Neutrophil (primary cell): ENCODE data around the gene SMURF2.

Experiments
- H3K27ac ChIP-seq: fragments of 200-600 bp; sonication (generic); 2 replicates; pipeline ENCODE4 v1.5.1; 2016; ENCODE audit warnings: mild to moderate bottlenecking, moderate library complexity
- H3K27me3 ChIP-seq: fragments of 200-600 bp; sonication (generic); 2 replicates; pipeline ENCODE4 v1.6.0; 2016; ENCODE audit warnings: mild to moderate bottlenecking
- H3K36me3 ChIP-seq: fragments of 200-600 bp; sonication (generic); 2 replicates; pipeline ENCODE4 v1.5.1; 2017
- H3K4me1 ChIP-seq, 2 experiments: fragments of 200-600 bp in 1 of 2; sonication (generic) in 1 of 2; 1 replicate in 1 of 2; 2 replicates in 1 of 2; pipeline versions ENCODE4 v1.5.1 to v1.6.1; 2013 to 2016; ENCODE audit warnings: low read depth in 1 of 2, low read length in 1 of 2, mild to moderate bottlenecking in 1 of 2, moderate library complexity in 1 of 2; ENCODE audit not compliant: control insufficient read depth in 1 of 2, insufficient read depth in 1 of 2
- H3K4me3 ChIP-seq, 2 experiments: fragments of 200-600 bp in 1 of 2; sonication (generic) in 1 of 2; 1 replicate in 1 of 2; 2 replicates in 1 of 2; pipeline ENCODE4 v1.5.1; 2013 to 2016; ENCODE audit warnings: low read depth in 1 of 2, low read length in 1 of 2, mild to moderate bottlenecking in 1 of 2, moderate library complexity in 1 of 2
- H3K9me3 ChIP-seq: fragments of 200-600 bp; sonication (generic); 2 replicates; pipeline ENCODE4 v1.5.1; 2016
- CTCF ChIP-seq: fragments of 200-600 bp; sonication (generic); IDR thresholded peaks from 2 replicates; pipeline ENCODE4 v1.5.1; 2016; ENCODE audit warnings: antibody characterized with exemption

The SMURF2 gene

GRCh38 chr17:64500862-64501765, 161.0 kb downstream of the SMURF2 start:
- H3K36me3 ChIP-seq = peaks cover 74% of the 10 kb centered on the region
- peak overlapping the region; percentile 23 for H3K27ac ChIP-seq
- H3K9me3 ChIP-seq = peaks cover 9% of the 10 kb centered on the region
- H3K4me1 ChIP-seq = peaks cover 31 to 35% of the 10 kb centered on the region in 2 experiments
- H3K27me3 ChIP-seq = no peaks in the 10 kb centered on the region
- H3K4me3 ChIP-seq = no peak overlapping the region
- TF ChIP-seq CTCF = no peak

- Histone ChIP-seq H3K27me3 (no peaks in the 10 kb centered on the region), H3K27ac (peak overlapping the region; percentile 25), H3K4me1 (peaks cover 38 to 42% of the 10 kb centered on the region in 2 experiments), H3K4me3 (no peak overlapping the region), H3K9me3 (peaks cover 9% of the 10 kb centered on the region), H3K36me3 (peaks cover 74% of the 10 kb centered on the region)
- TF ChIP-seq CTCF = no peak
Observed at GRCh38 chr17:64500487-64500859, 161.6 kb downstream of the SMURF2 start.

- H3K4me3 ChIP-seq = no peak overlapping the region
- no peaks in the 10 kb centered on the region for H3K27me3 ChIP-seq
- peak overlapping the region; percentile 25 for H3K27ac ChIP-seq
- peaks cover 9% of the 10 kb centered on the region for H3K9me3 ChIP-seq
- peaks cover 42 to 47% of the 10 kb centered on the region in 2 experiments for H3K4me1 ChIP-seq
- TF ChIP-seq CTCF = no peak
- peaks cover 74% of the 10 kb centered on the region for H3K36me3 ChIP-seq
Observed at GRCh38 chr17:64499805-64500486, 162.2 kb downstream of the SMURF2 start.

- H3K9me3 ChIP-seq = peaks cover 9% of the 10 kb centered on the region
- peaks cover 35 to 37% of the 10 kb centered on the region in 2 experiments for H3K4me1 ChIP-seq
- peaks cover 61% of the 10 kb centered on the region for H3K36me3 ChIP-seq
- H3K4me3 ChIP-seq = no peak overlapping the region
- no peak for TF ChIP-seq CTCF
- H3K27me3 ChIP-seq = no peaks in the 10 kb centered on the region
- H3K27ac ChIP-seq = peak overlapping the region; percentile 83
Observed at GRCh38 chr17:64498308-64499203, 163.6 kb downstream of the SMURF2 start.

GRCh38 chr17:64497565-64498035, 164.5 kb downstream of the SMURF2 start:
- no peak for TF ChIP-seq CTCF
- Histone ChIP-seq H3K4me1 (peaks cover 32% of the 10 kb centered on the region in 2 experiments), H3K27ac (peak overlapping the region; percentile 83), H3K4me3 (peak overlapping the region; percentile 70 to 85), H3K36me3 (peaks cover 58% of the 10 kb centered on the region), H3K27me3 (no peaks in the 10 kb centered on the region), H3K9me3 (peaks cover 9% of the 10 kb centered on the region)
